ENCODE measurements around the gene KCNH3.

DNA sequence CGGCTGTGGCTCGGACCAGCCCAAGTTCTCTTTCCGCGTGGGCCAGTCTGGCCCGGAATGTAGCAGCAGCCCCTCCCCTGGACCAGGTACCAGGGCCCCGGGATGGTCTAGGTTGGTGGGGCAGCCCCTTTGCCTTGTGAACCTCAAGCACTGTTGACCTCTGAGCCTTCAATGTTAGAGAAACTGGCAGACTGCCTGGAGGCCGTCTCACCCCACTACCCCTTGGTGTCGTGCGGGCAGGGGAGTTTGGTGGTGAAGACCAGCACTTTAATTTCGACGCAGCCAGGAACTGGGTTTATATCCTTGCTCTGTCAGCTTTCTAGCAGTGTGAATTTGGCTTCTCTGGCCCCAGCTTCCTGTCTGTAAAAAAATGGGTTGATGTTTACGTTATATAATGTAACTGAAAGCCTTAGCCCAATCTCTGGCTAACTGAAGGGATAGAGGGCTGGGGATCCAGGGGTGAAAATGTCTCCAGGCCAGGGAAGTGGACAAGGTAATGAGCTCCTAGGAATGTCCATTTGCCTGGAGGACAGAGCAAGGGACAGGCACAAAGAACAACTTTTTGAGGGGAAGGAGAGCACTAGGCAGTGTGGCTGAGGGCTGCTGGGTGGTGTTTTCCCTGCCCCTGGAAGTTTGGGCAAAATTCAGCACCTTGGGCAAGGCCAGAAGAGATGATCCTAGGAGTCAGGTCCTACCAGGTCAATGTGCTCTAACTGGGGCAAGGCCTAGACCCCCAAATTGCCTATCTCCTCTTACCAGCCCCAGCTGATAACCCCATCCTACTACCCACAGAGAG, 17.8 kb downstream of the KCNH3 start:
- no peak for TF ChIP-seq EZH2 (IDR thresholded peaks at IDR 0.05; ENCODE audit: low read length)
- TF ChIP-seq, protein P1, sequence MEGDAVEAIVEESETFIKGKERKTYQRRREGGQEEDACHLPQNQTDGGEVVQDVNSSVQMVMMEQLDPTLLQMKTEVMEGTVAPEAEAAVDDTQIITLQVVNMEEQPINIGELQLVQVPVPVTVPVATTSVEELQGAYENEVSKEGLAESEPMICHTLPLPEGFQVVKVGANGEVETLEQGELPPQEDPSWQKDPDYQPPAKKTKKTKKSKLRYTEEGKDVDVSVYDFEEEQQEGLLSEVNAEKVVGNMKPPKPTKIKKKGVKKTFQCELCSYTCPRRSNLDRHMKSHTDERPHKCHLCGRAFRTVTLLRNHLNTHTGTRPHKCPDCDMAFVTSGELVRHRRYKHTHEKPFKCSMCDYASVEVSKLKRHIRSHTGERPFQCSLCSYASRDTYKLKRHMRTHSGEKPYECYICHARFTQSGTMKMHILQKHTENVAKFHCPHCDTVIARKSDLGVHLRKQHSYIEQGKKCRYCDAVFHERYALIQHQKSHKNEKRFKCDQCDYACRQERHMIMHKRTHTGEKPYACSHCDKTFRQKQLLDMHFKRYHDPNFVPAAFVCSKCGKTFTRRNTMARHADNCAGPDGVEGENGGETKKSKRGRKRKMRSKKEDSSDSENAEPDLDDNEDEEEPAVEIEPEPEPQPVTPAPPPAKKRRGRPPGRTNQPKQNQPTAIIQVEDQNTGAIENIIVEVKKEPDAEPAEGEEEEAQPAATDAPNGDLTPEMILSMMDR (optimal IDR thresholded peaks at IDR 0.05 in 1 of 3, IDR thresholded peaks at IDR 0.05 in 1 of 3, conservative IDR thresholded peaks at IDR 0.05 in 1 of 3; ENCODE audit: extremely low read depth in 1 of 3, insufficient read depth in 2 of 3, low read length in 3 of 3), result no peak
